ENCODE measurements around the gene KRT81. TPM values are rescaled to one million over a fixed set of nuclear protein-coding genes. Genes with fewer than 3 reads are reported as not detected.

The KRT81 gene
- total and polyA plus RNA-seq, 2 donors (not counting 1 experiment from before 2014, with no cell fraction given), result not detected

GRCh38 chr12:52246720-52247621 is 44.4 kb downstream of the KRT81 start:
- no peak for TF ChIP-seq EZH2 (IDR thresholded peaks at IDR 0.05; ENCODE audit: borderline replicate concordance, insufficient read depth, low read depth, low read length, poor library complexity, severe bottlenecking)
- TF ChIP-seq CTCF (IDR thresholded peaks at IDR 0.05), result no peak
- intact Hi-C loops (cut with micrococcal nuclease), result no loop called here
- Mint-ChIP-seq H3K4me3 (no peak overlapping the region), H3K4me1 (peaks cover 9% of the 10 kb centered on the region), H3K27me3 (peaks cover 46% of the 10 kb centered on the region), H3K27ac (no peak overlapping the region), H3K9me3 (ENCODE audit: insufficient read depth) (no peaks in the 10 kb centered on the region)
- peaks cover 0 to 7% of the 10 kb centered on the region in 2 donors for H3K4me1 ChIP-seq (ENCODE audit: control insufficient read depth in 2 of 2, insufficient read depth in 2 of 2, low read length in 2 of 2)
- DNase-seq, result no peak
- no peak overlapping the region for H3K4me2 ChIP-seq (replicated peaks; ENCODE audit: low read depth, low read length, poor library complexity, severe bottlenecking)
- H3K27me3 ChIP-seq (replicated peaks in 1 of 4; ENCODE audit: control extremely low read depth in 1 of 4, control insufficient read depth in 3 of 4, insufficient read depth in 4 of 4, low read length in 3 of 4), result peaks cover 0 to 19% (median 4%) of the 10 kb centered on the region in 4 experiments
- no peak overlapping the region for H3K4me3 ChIP-seq (ENCODE audit: control extremely low read depth in 1 of 5, extremely low read depth in 1 of 5, insufficient read depth in 1 of 5, low read depth in 2 of 5, low read length in 4 of 5)
- H2AFZ ChIP-seq (ENCODE audit: insufficient read depth, low read depth, low read length, poor library complexity, severe bottlenecking), result no peak overlapping the region
- no peaks in the 10 kb centered on the region for H3K36me3 ChIP-seq (replicated peaks in 1 of 2; ENCODE audit: control extremely low read depth in 1 of 2, control insufficient read depth in 1 of 2, extremely low read depth in 1 of 2, insufficient read depth in 2 of 2, low read length in 1 of 2)
- ATAC-seq (ENCODE audit: low read depth), result no peak
- WGBS (ENCODE audit: insufficient coverage), result 70% methylated on average over 8 of the region's 10 CpGs
- CTCF ChIA-PET, result no interaction called here
- no peaks in the 10 kb centered on the region for H4K20me1 ChIP-seq (ENCODE audit: control insufficient read depth, insufficient read depth, low read length, poor library complexity, severe bottlenecking)
- no peak overlapping the region for H3K27ac ChIP-seq (ENCODE audit: low read length in 2 of 2)
- no peak overlapping the region for H3K9ac ChIP-seq (ENCODE audit: low read length)
- H3K79me2 ChIP-seq (ENCODE audit: control insufficient read depth, insufficient read depth, low read length), result no peaks in the 10 kb centered on the region
- H3K9me3 ChIP-seq (ENCODE audit: control extremely low read depth in 1 of 3, control insufficient read depth in 2 of 3, insufficient read depth in 1 of 3, low read length in 2 of 3), result no peaks in the 10 kb centered on the region
- POLR2A ChIA-PET, result no interaction called here

GRCh38 chr12:52245962-52246569 is 45.3 kb downstream of the KRT81 start:
- intact Hi-C loops (cut with micrococcal nuclease), result no loop called here
- no peak overlapping the region for H3K27ac ChIP-seq (ENCODE audit: low read length in 2 of 2)
- H3K4me2 ChIP-seq (replicated peaks; ENCODE audit: low read depth, low read length, poor library complexity, severe bottlenecking), result no peak overlapping the region
- ATAC-seq (ENCODE audit: low read depth) (no peak), DNase-seq (no peak)
- H4K20me1 ChIP-seq (ENCODE audit: control insufficient read depth, insufficient read depth, low read length, poor library complexity, severe bottlenecking), result no peaks in the 10 kb centered on the region
- H2AFZ ChIP-seq (ENCODE audit: insufficient read depth, low read depth, low read length, poor library complexity, severe bottlenecking), result no peak overlapping the region
- peaks cover 37% of the 10 kb centered on the region for H3K27me3 Mint-ChIP-seq
- TF ChIP-seq EZH2 (IDR thresholded peaks at IDR 0.05; ENCODE audit: borderline replicate concordance, insufficient read depth, low read depth, low read length, poor library complexity, severe bottlenecking), result no peak
- no peaks in the 10 kb centered on the region for H3K9me3 ChIP-seq (ENCODE audit: control extremely low read depth in 1 of 3, control insufficient read depth in 2 of 3, insufficient read depth in 1 of 3, low read length in 2 of 3)
- H3K4me3 ChIP-seq (ENCODE audit: control extremely low read depth in 1 of 5, extremely low read depth in 1 of 5, insufficient read depth in 1 of 5, low read depth in 2 of 5, low read length in 4 of 5), result no peak overlapping the region
- ChIA-PET POLR2A (no interaction called here), CTCF (no interaction called here)
- no peaks in the 10 kb centered on the region for H3K79me2 ChIP-seq (ENCODE audit: control insufficient read depth, insufficient read depth, low read length)
- H3K9ac ChIP-seq (ENCODE audit: low read length), result no peak overlapping the region
- no peak overlapping the region for H3K4me3 Mint-ChIP-seq
- peaks cover 0 to 19% (median 4%) of the 10 kb centered on the region in 4 experiments for H3K27me3 ChIP-seq (replicated peaks in 1 of 4; ENCODE audit: control extremely low read depth in 1 of 4, control insufficient read depth in 3 of 4, insufficient read depth in 4 of 4, low read length in 3 of 4)
- peaks cover 9% of the 10 kb centered on the region for H3K4me1 Mint-ChIP-seq
- no peak overlapping the region for H3K27ac Mint-ChIP-seq
- H3K4me1 ChIP-seq (ENCODE audit: control insufficient read depth in 2 of 2, insufficient read depth in 2 of 2, low read length in 2 of 2), result peaks cover 0 to 7% of the 10 kb centered on the region in 2 donors
- WGBS (ENCODE audit: insufficient coverage), result 76% methylated on average over 5 of the region's 7 CpGs
- H3K9me3 Mint-ChIP-seq (ENCODE audit: insufficient read depth), result no peaks in the 10 kb centered on the region
- no peaks in the 10 kb centered on the region for H3K36me3 ChIP-seq (replicated peaks in 1 of 2; ENCODE audit: control extremely low read depth in 1 of 2, control insufficient read depth in 1 of 2, extremely low read depth in 1 of 2, insufficient read depth in 2 of 2, low read length in 1 of 2)
